Osteoblast (primary cell): ENCODE results near the gene BASP1. TPM values are rescaled to one million over a fixed set of nuclear protein-coding genes. Genes with fewer than 3 reads are reported as not detected.
"Not testable (repeated sequence)": the region's sequence is repeated elsewhere in the genome, so short reads cannot be mapped to it uniquely, and the experiment has no call there.

Experiments
- DNase-seq: peaks from one replicate; pipeline ENCODE4 v3.0.0; 2011; ENCODE audit warnings: low spot score, mixed read lengths; ENCODE audit not compliant: insufficient read length; ENCODE audit errors: missing footprints
- H2AFZ ChIP-seq: 2 replicates; pipeline ENCODE4 v1.6.0; 2011; ENCODE audit warnings: mild to moderate bottlenecking, low read length
- H3K27ac ChIP-seq: 2 replicates; pipeline ENCODE4 v1.5.1; 2011; ENCODE audit warnings: mild to moderate bottlenecking, low read depth, low read length, moderate library complexity
- H3K27me3 ChIP-seq: 2 replicates; pipeline ENCODE4 v1.6.0; 2012; ENCODE audit warnings: mild to moderate bottlenecking, control low read depth, inconsistent platforms, low read length, moderate library complexity; ENCODE audit not compliant: insufficient read depth
- H3K36me3 ChIP-seq: 2 replicates; pipeline ENCODE4 v1.5.1; 2011; ENCODE audit warnings: mild to moderate bottlenecking, low read length, control low read depth, moderate library complexity; ENCODE audit not compliant: insufficient read depth
- H3K4me1 ChIP-seq: 2 replicates; pipeline ENCODE4 v1.5.1; 2011; ENCODE audit warnings: mild to moderate bottlenecking, low read length, control low read depth, moderate library complexity; ENCODE audit not compliant: insufficient read depth
- H3K4me2 ChIP-seq: 2 replicates; pipeline ENCODE4 v1.6.0; 2011; ENCODE audit warnings: mild to moderate bottlenecking, low read length; ENCODE audit not compliant: insufficient read depth
- H3K4me3 ChIP-seq: fragments of 200-600 bp; sonication (generic); 3 replicates; pipeline ENCODE4 v1.5.1; 2012; ENCODE audit warnings: mild to moderate bottlenecking, low read length, inconsistent platforms; ENCODE audit not compliant: insufficient read depth
- H3K79me2 ChIP-seq: 2 replicates; pipeline ENCODE4 v1.6.0; 2012; ENCODE audit warnings: mild to moderate bottlenecking, low read length, control low read depth, inconsistent platforms; ENCODE audit not compliant: insufficient read depth
- H3K9me3 ChIP-seq: 2 replicates; pipeline ENCODE4 v1.5.1; 2011; ENCODE audit warnings: low read depth, low read length, control low read depth
- H4K20me1 ChIP-seq: 2 replicates; pipeline ENCODE4 v1.6.0; 2012; ENCODE audit warnings: mild to moderate bottlenecking, low read length, control low read depth; ENCODE audit not compliant: insufficient read depth
- CTCF ChIP-seq: IDR thresholded peaks from 2 replicates; pipeline ENCODE4 v1.5.1; 2011; ENCODE audit warnings: mild to moderate bottlenecking, low read depth, low read length, moderate library complexity; ENCODE audit errors: extremely low read depth
- total RNA-seq: library from RNA; depleted of rRNA; stranded (reverse); fragments of >200 nt; gene quantifications from 2 replicates; pipeline ENCODE4 v1.2.3, GENCODE V29; 2012

BASP1 gene
- total RNA-seq, 1 donor = 242 TPM

- H2AFZ ChIP-seq = no peak overlapping the region
- H3K27ac ChIP-seq = peak overlapping the region; percentile 51
- DNase-seq = peak; percentile 97
- peaks cover 93% of the 10 kb centered on the region for H3K79me2 ChIP-seq
- peaks cover 25% of the 10 kb centered on the region for H3K36me3 ChIP-seq
- no peaks in the 10 kb centered on the region for H3K9me3 ChIP-seq
- no peaks in the 10 kb centered on the region for H3K27me3 ChIP-seq
- no peak overlapping the region for H3K4me3 ChIP-seq
- peaks cover 42% of the 10 kb centered on the region for H3K4me1 ChIP-seq
- H3K4me2 ChIP-seq = peak overlapping the region; percentile 23
- peaks cover 26% of the 10 kb centered on the region for H4K20me1 ChIP-seq
- no peak for TF ChIP-seq CTCF
Measured at GRCh38 chr5:17249029-17249634, 31.7 kb downstream of the BASP1 start.

- not testable (repeated sequence) for H2AFZ ChIP-seq, H3K27me3 ChIP-seq, H3K9me3 ChIP-seq, DNase-seq, H3K4me3 ChIP-seq
- H3K4me2 ChIP-seq = peak overlapping the region; percentile 8
- peaks cover 93% of the 10 kb centered on the region for H3K79me2 ChIP-seq
- H3K36me3 ChIP-seq = peaks cover 29% of the 10 kb centered on the region
- H4K20me1 ChIP-seq = peaks cover 26% of the 10 kb centered on the region
- peaks cover 47% of the 10 kb centered on the region for H3K4me1 ChIP-seq
- H3K27ac ChIP-seq = peak overlapping the region; percentile 42
Measured at GRCh38 chr5:17249841-17250240, 32.4 kb downstream of the BASP1 start.

- Histone ChIP-seq H3K79me2 (peaks cover 93% of the 10 kb centered on the region), H3K27ac (peak overlapping the region; percentile 36), H3K27me3 (no peaks in the 10 kb centered on the region), H3K4me1 (peaks cover 72% of the 10 kb centered on the region), H3K4me3 (no peak overlapping the region), H3K36me3 (peaks cover 25% of the 10 kb centered on the region), H2AFZ (no peak overlapping the region), H3K9me3 (no peaks in the 10 kb centered on the region), H4K20me1 (peaks cover 46% of the 10 kb centered on the region), H3K4me2 (peak overlapping the region; percentile 37)
- DNase-seq = no peak
- no peak for TF ChIP-seq CTCF
Measured at GRCh38 chr5:17252543-17252942, 35.1 kb downstream of the BASP1 start.

- Histone ChIP-seq H3K36me3 (peaks cover 18% of the 10 kb centered on the region), H3K4me1 (peaks cover 68% of the 10 kb centered on the region), H3K79me2 (peaks cover 99% of the 10 kb centered on the region), H3K4me3 (no peak overlapping the region), H3K27ac (peak overlapping the region; percentile 24), H3K9me3 (no peaks in the 10 kb centered on the region), H3K4me2 (no peak overlapping the region), H3K27me3 (no peaks in the 10 kb centered on the region), H4K20me1 (peaks cover 55% of the 10 kb centered on the region), H2AFZ (no peak overlapping the region)
- TF ChIP-seq CTCF = no peak
- DNase-seq = no peak
Measured at GRCh38 chr5:17255471-17256021, 38.1 kb downstream of the BASP1 start.
